GM18517 (cell line): ENCODE data around the gene PXN.
"Not testable (repeated sequence)": the region's sequence is repeated elsewhere in the genome, so short reads cannot be mapped to it uniquely, and the experiment has no call there.

Experiments used
- ATAC-seq: cut with Tn5 transposase; IDR thresholded peaks from one replicate; pipeline ENCODE4 v1.9.1; 2021; ENCODE audit warnings: mild to moderate bottlenecking, moderate library complexity; ENCODE audit not compliant: unreplicated experiment

Gene PXN

DNA sequence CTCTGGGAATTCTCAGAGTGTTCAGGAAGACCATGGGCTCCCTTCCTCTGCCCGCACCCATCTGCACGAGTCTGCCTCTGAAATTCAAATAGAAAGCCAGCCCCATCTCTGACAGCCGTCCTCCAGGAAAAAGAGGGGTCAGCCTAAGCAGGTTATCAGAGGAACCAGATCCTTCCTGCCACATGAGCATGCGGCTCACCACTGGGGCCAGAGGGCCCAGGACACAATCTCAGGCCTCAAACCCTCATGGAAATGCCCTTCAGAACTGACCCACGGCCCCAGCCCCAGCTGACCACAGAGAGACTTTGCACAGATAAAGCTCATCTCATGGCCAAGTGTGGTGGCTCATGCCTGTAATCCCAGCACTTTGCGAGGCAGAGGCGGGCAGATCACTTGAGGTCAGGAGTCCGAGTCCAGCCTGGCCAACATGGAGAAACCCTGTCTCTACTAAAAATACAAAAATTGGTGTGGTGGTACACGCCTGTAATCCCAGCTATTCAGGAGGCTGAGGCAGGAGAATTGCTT, 23.2 kb downstream of the PXN start:
- no peak for ATAC-seq

DNA sequence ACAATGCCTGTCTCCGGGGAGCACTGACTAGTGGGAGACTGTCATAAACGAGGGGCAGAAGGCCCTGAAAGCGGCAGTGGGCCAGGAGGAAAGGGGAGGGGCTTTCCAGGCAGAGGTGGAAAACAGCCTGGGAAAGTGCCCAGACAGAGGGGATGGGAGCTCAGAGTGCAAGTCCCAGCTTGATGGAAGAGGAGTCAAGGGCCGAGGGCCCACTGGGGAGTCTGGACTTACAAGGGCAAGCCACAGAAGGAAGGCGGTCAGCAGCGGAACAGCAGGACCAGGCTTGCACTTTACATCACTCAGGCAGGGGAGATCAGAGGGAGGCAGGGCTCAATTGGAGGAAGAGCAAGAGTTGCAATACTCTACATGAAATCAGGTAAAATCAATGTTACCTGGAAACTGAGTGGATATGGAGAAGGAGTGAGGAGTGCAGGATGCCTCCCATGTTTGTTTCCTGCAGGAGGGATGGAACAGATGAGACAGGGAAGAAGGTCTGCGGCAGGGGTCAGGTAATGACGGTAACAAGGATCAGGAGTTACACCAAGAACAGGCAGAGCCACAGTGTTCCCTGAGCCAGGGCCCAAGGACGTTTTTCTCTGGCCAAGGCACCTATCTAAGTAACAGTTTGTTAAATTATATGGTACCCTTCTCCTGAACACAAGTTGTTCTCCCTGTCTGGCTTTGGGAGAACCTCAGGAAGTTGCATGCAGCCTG, 23.8 kb downstream of the PXN start:
- ATAC-seq: no peak

DNA sequence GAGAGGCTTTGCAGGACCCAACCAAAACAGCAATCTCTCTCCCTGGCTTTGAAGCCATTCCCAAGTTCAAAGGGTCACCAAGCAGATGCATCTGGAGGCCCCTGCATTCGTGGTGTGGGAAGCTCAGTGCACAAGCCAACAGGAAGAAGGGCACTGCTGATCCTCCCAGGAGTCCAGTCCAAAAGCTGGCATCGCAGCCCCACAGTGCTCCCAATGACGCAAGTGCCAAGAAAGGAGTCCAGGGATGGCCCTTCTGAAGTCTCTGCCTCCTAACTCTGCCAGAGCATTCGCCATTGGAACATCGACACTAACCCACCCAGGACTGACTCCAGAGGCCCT, 25.1 kb downstream of the PXN start:
- ATAC-seq: no peak

DNA sequence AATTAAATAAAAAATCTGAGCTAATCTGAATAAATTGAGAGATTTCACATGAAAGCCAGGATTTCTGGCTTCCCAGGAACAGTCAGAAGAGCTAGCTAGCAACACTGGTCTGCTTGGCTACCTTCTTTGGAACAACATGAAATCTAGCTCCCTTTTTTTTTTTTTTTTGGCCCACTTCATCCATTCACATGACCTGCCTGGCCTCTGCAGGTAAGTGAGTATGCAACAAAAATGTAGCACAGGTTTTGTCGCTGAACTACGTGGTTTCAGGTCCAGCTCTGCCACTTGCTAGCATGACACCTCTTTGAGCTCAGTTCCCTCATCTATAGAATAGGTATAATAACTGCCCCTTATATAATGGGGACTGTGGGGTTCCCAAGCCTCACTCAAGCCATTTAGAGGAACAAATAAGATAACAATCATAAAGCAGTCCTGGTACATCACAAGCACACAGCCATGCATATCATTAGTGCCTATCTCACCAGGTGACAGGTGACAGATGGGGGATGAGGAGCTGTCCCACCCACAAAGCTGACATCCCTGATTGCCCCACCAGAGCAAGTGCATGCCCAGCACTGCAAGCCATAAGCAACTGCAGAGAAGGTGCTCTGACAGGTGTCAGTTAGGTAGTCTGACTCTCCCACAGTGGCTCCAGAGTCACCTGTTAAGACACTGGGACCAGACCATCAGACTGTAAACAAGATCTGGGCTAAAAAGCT, 25.6 kb downstream of the PXN start:
- no peak for ATAC-seq

DNA sequence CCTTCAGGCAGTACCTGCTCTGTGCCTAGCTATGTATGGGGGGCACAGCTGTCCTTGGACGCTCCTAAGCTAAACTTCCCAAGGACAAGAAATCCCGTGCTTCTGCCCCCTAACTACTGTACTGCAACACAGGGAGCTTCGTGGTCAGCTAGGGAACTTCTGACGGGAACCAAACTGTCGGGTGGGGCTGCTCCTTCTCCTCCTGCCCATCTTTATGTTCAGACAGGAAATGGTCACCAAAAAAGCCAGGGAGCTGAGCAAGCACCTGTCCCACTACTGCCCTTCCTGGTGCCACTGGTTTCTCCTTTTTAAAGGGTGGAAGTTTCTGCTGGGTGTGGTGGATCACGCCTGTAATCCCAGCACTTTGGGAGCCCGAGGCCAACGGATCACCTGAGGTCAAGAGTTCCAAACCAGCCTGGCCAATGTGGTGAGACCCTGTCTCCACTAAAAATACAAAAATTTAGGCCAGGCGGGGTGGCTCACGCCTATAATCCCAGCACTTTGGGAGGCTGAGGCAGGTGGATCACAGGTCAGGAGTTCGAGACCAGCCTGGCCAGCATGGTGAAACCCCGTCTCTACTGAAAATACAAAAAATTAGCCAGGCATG, 26.6 kb downstream of the PXN start:
- no peak for ATAC-seq

DNA sequence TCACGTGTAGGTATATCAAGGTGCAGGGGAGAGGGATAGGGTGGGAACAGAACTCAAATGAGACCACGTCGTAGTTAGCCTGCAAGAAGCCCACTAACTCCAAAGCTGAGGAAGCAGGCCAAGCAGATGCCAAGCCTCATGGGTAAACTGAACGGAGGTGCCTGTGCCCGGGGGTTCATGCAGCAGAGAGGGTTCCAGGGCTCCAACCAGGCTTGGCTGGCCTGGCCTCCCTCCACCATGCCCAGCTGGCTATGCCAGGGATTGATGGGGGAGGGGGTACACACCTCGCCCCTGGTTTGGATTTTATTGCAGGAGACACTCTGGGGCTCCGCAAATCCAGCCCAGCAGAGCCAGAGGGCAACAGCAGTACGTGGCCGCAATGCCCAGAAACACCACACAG, 27.3 kb downstream of the PXN start:
- no peak for ATAC-seq

DNA sequence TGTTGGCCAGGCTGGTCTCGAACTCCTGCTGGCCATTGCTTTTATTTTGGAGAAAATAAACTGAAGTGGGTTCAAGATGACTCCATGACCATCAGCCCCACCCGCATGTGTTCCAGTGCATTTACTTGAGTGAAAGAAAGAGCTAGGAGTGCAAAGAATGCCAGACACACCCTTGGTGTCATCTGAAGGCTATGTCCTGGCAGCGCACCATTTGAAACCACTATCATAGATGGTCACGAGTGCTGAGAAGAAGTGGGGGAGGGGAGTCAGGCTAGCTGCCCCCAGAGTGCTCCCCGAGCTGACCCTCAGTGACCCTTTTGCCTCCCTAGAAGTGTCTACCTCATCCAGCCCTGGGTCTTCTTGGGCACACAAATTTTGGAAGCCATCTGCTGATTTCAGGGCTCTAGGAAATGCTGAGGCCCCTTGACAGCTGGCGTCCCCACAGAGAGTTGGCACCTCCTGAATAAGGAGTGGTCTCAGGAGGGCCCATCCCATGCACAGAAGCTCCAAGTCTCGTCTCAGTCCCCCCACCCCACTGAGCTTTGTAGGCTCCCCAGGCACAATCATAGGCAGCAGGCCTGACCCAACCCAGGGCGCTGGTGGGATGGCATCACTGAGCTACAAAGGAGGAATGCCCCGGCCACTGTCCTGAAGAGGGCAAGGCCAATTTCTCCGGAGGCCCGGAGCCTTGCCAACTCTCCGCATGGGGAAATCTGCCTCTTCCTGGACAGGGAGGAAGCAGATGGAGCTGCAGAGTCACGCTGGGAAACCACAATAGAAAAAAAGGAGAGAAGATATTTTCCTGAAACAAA, 28.0 kb downstream of the PXN start:
- no peak for ATAC-seq

DNA sequence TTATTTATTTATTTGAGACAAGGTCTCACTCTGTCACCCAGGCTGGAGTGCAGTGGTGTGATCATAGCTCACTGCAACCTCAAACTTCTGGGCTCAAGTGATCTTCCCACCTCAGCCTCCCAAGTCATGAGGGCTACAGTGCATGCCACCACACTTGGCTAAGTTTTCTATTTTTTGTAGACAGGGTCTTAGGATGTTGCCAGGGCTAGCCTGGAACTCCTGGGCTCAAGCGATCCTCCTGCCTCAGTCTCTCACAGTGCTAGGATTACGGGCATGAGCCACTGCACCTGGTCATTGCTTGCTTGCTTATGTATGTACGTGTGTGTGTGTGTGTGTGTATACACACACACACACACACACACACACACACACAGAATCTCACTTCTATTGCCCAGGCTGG, 28.7 kb downstream of the PXN start:
- ATAC-seq: not testable (repeated sequence)

DNA sequence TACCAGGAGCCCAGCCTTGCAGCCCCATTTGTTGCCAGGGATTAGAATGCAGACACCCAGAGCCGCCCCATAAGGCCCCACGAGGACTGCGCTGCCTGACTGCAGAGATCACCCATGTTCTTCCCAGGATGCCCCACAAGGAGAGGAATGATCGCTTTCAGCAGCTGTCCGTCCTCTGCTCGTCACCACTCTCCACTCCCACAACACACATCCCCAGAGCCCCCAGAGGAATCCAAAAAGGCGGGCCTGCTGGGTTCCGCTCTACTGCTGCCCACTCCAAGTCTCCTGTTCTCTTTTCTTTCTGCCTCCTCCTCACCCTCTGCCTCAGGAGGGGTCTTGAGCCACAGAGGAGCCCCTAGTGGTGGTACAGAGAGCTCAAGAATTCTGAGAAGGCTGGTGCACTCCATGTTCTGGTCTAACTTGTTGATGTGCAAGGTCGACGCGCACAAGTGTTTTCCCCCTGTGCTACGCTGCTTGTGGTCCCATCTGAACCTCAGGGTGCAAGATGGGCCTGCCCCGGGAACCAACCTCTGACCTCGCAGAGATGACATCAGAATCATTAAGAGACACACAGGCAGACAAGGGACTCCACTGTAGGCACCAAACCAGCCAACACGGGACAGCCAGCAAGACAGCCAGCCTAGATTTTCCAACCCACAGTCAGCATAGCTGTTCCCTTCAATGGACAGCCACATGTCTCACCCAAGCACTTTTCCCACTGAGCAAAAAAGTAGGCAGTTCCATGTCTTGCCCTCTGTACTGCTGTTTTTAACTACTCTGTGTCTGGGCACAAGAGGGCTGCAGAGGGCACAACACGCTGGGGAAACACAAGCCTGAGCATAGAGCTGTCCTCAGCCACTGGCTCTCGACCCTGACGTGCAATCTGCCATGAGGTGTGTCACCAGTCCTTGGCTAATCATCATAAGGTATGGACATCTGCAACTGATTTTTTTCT, 29.9 kb downstream of the PXN start:
- no peak for ATAC-seq

DNA sequence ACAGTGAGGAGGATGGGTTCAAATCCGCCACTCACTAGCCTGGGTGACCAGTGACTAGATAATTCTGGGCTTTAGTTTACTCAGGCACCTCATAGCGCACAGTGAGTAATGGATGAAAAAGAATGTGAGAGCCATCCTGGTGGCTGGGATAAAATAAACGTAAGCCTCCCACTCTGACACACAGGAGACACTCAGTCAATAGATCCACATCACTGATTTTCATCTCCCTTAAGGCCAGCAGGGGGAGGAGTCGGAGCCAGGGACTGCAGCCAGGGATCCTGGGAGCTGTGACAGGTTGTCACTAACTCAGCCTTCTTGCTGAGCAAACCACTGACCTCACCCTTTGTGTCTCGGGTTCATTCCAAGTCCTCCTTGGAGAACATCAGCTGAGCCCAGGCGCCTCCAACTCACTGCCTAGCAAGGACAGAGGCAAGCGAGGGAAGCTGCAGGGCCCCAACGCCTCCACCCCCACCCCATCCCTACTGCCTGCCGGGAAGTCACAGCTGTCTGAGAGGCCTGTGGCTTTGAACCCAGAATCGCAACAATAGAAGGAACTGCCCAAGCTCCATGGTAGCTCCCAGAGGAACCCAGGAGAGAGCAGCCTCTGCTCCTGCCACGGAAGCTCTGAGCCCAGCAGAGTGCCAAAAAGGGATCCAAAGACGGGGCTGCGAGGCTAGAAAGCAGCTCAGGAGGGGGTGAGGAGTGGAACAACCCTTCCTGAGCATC, 30.7 kb downstream of the PXN start:
- ATAC-seq: no peak

DNA sequence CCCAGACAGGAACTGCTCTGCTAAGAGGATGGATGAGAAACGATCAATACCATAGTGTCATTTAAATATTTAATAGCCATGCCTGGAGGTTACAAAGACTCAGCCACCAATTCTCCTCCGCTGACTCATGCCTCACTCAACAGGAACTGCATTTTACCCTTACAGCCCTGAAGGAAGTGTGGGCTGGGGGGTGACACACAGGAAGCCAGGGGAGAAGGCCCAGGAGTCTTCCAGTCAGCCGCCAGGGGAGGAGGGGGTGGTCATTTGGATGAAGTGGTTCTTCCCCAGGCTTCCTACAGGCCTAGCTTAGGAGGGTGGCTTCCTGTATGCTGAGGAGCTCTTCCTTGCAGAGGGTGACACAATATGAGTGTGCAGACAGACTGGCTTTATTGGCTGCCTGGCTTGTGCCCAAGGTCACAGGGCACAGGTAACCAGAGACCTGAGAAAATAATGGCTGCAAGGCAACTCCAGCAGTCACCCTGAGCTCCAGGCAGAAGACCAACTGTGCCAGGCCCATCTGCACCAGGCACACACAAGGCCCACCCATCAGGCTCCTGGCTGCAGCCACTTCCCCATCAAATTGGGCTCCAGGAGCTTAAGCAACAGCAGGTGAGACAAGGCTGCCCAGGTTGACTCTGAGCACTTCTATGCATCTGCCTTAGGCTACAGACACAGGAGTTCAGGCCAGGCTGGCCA, 34.1 kb downstream of the PXN start:
- no peak for ATAC-seq

DNA sequence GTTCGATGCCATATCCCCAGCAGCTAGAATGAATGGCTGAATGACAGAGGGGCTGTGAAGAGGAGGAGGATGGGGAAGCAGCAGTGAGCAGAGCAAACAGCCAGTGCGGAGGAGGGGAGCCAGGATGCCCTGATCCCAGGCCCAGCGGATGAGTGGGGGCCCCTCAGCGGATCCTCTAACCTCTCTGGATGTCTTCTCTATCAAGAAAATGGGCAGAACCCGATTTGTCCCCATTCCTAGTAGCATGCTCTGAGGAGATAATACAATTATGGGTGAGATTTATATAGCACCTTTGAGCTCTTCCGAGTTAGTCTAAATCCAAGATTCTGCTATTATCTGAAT, 34.6 kb downstream of the PXN start:
- ATAC-seq: no peak

DNA sequence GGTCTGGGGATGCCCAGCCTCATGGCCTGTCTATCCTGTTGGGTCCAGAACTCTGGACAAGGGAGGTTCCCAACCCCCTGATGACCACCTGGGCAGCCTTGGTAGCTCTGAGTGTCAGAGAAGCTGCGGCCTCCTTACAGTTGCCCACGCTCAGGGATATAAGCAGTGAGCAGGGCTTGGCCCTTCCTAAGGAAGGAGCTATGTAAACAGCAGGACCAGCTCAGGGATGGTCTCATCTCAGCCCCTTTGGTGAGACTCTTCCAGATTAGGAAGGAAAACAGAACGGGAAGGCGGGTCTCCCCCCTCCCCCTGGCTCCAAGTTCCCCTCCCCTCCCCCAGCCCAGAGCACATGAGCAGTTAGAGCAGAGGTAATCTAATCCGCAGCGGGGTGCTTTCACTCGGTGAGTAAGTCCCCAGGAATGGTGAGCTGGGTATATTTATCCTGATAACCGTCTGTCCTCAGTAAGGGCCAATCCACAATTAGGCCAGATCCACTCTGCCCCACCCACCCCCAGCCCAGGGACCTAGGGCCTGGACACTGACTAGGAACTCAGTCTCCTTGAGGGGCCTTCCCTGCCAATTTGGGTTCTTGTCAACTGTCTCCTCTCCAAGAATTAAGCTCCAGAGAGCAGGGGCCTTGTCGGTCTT, 35.1 kb downstream of the PXN start:
- ATAC-seq: no peak

DNA sequence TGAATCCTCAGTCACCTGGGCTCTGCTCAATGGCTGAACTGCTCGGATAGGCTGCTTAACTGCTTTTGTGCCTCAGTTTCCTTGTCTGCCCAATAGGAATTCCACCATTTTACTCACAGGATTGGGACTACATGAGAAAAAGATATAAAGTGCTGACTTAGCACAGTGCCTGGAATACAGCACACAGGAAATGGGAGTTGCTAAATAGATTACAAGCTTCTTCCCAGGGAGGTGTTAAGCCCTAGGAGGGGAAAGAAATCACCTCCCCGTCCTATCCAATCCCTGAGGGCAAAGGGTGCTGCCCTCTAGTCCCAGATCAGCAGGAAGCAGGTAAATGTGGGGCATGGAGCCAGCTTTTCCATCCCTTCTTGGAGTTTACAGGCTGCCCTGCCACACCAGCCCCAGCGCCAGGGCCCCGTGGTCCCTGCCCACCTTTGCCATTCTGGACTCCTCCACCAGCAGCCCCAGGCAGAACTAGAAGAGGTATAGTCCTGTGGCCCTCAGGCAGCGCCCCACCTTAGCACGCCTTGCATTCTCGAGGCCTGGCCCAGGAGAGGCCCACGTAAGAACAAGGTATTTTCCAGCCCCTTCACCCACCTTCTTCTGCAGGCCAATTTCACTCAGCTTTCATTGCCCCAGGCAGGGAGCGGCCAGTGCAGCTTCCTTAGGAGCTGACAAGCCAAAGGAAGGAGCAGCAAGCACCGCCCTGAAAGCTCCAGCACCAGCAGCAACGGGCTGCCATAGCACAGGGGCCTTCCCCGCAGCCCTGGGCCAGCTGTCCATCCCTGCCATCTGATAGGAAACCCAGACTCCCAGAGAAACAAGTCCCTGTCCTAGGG, 35.8 kb downstream of the PXN start:
- no peak for ATAC-seq

DNA sequence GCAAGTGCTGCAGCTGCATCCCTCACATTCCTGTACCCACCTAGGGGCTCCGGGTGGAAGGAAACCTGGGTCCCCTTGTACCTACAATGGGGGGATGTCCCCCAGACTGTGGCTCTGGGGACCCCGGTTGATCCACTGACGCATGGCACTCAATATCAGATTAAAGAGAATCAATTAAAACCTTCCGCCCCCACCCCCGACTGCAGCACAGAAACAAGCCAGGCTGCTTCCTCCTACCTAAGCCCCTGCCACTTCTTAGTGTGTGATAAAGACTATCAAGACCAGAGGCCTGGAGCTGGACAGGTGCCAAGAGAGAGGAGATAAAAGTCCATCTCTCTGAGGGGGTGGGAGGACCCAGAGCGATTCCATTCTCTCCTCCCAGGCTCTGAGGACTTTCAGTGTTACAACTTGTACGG, 36.5 kb downstream of the PXN start:
- no peak for ATAC-seq

DNA sequence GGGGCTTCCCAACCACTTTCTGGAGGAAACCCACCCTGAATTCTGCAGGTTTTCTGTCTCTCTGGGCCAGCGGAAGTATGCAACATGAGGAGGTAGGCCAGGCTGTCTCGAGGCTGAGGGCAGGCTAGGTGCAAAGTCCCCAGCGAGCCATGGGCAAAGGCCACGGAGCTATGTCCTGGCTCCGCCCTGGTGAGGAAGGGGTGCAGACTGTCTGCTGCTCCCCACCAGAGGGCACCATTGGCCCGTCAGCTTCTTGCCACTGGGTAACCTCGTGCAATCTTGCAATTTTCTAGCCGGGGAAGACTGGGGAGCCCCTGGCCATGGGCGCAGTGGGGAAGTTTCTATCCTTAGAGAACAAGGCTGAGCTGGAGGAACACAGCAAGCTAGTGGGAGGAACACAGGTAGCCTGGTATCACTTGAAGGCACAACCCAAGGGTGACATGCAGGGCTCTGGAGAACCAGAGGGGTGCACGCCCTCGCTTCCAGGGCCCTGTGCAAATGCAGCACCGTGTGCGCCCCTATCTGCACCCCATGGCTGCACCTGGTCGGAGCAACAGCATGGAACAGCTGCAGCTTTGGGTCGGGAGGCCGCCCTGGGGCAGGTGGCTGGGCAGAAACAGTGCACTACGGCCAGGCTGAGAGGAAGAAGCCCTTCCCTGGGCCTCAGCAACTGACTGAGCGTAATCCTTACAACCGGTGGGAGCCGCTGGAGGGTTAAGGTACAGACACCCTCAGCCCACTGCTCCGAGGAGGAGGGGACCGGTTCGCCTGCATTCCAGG, 37.0 kb downstream of the PXN start:
- ATAC-seq: peak; percentile 67

DNA sequence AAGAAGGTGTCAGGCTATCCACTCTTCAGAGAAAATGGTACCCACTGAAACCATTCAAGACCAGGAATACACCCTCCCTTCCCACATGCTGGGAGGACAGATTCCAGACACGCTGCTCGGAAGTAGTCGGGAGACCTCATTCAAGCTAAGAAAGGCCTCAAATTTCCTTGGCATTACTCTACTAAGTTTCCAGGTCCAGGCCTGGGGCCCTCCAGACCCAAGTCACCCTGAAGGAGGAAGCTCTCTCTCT, 37.6 kb downstream of the PXN start:
- no peak for ATAC-seq
